ENCODE results near the gene TTL.

GRCh38 chr2:112566104-112566503, 84.1 kb downstream of the TTL start:
- TF ChIP-seq POLR2AphosphoS5 (IDR thresholded peaks at IDR 0.05) (no peak), CTCF (IDR thresholded peaks at IDR 0.05) (no peak)
